HG02610 (cell line): ENCODE measurements around the gene H1-8.
A peak's percentile ranks its signal among the peaks of the same experiment; 100 is the strongest.

Experiments used
- ATAC-seq: cut with Tn5 transposase; IDR thresholded peaks from one replicate; pipeline ENCODE4 v1.9.1; 2021; ENCODE audit warnings: mild to moderate bottlenecking, moderate library complexity; ENCODE audit not compliant: unreplicated experiment

H1-8 gene

GRCh38 chr3:129590215-129590614 lies 47.2 kb downstream of the H1-8 start:
- no peak for ATAC-seq

GRCh38 chr3:129591932-129592331 lies 49.0 kb downstream of the H1-8 start:
- no peak for ATAC-seq

- no peak for ATAC-seq
These were observed 49.6 kb downstream of the H1-8 start for GRCh38 chr3:129592381-129593131.

GRCh38 chr3:129593230-129593594 lies 50.2 kb downstream of the H1-8 start:
- no peak for ATAC-seq

- ATAC-seq = peak; percentile 44
These were observed 50.8 kb downstream of the H1-8 start for GRCh38 chr3:129593595-129594339.

- no peak for ATAC-seq
These were observed 51.4 kb downstream of the H1-8 start for GRCh38 chr3:129594409-129594808.

- no peak for ATAC-seq
These were observed 52.0 kb downstream of the H1-8 start for GRCh38 chr3:129594907-129595390.

GRCh38 chr3:129595544-129596193 lies 52.7 kb downstream of the H1-8 start:
- ATAC-seq = no peak

GRCh38 chr3:129596194-129597086 lies 53.5 kb downstream of the H1-8 start:
- no peak for ATAC-seq

- ATAC-seq = no peak
These were observed 54.4 kb downstream of the H1-8 start for GRCh38 chr3:129597087-129597999.

GRCh38 chr3:129598000-129598381 lies 55.0 kb downstream of the H1-8 start:
- no peak for ATAC-seq

GRCh38 chr3:129598484-129598883 lies 55.5 kb downstream of the H1-8 start:
- ATAC-seq = no peak

GRCh38 chr3:129599073-129599472 lies 56.1 kb downstream of the H1-8 start:
- no peak for ATAC-seq

- no peak for ATAC-seq
These were observed 56.6 kb downstream of the H1-8 start for GRCh38 chr3:129599607-129600006.

- ATAC-seq = no peak
These were observed 57.4 kb downstream of the H1-8 start for GRCh38 chr3:129600348-129600747.
